ENCODE measurements around the gene ING1. TPM values are rescaled to one million over a fixed set of nuclear protein-coding genes. Genes with fewer than 3 reads are reported as not detected.
"Not testable (repeated sequence)": the region's sequence is repeated elsewhere in the genome, so short reads cannot be mapped to it uniquely, and the experiment has no call there.

Gene ING1
- total RNA-seq: 26.0 TPM

- no peak for DNase-seq
These were observed at the start of gene ING1 for GRCh38 chr13:110713642-110713952. Gene ING1 (plus strand): TSS chr13:110713700. CDS start chr13:110714150, 450 bp downstream.

GRCh38 chr13:110664041-110664440 is 49.5 kb upstream of the ING1 start:
- DNase-seq: no peak

- no peak for DNase-seq
These were observed 48.8 kb upstream of the ING1 start for GRCh38 chr13:110664673-110665072.

GRCh38 chr13:110665491-110666254 is 47.8 kb upstream of the ING1 start:
- no peak for DNase-seq

GRCh38 chr13:110666255-110666533 is 47.3 kb upstream of the ING1 start:
- no peak for DNase-seq

- DNase-seq: no peak
These were observed 44.5 kb upstream of the ING1 start for GRCh38 chr13:110669036-110669435.

- DNase-seq: not testable (repeated sequence)
These were observed 43.7 kb upstream of the ING1 start for GRCh38 chr13:110669814-110670213.

- no peak for DNase-seq
These were observed 36.6 kb upstream of the ING1 start for GRCh38 chr13:110676595-110677587.

GRCh38 chr13:110677731-110678545 is 35.6 kb upstream of the ING1 start:
- no peak for DNase-seq

- DNase-seq: no peak
These were observed 32.6 kb upstream of the ING1 start for GRCh38 chr13:110680852-110681251.

- no peak for DNase-seq
These were observed 31.5 kb upstream of the ING1 start for GRCh38 chr13:110681868-110682550.

- no peak for DNase-seq
These were observed 30.8 kb upstream of the ING1 start for GRCh38 chr13:110682746-110683145.

- DNase-seq: no peak
These were observed 30.2 kb upstream of the ING1 start for GRCh38 chr13:110683203-110683883.

GRCh38 chr13:110683921-110684320 is 29.6 kb upstream of the ING1 start:
- no peak for DNase-seq

- DNase-seq: no peak
These were observed 29.0 kb upstream of the ING1 start for GRCh38 chr13:110684388-110685056.

GRCh38 chr13:110685305-110686020 is 28.0 kb upstream of the ING1 start:
- DNase-seq: no peak

- no peak for DNase-seq
These were observed 25.8 kb upstream of the ING1 start for GRCh38 chr13:110687736-110688135.

- DNase-seq: no peak
These were observed 24.5 kb upstream of the ING1 start for GRCh38 chr13:110689041-110689440.

GRCh38 chr13:110689711-110690110 is 23.8 kb upstream of the ING1 start:
- DNase-seq: no peak

- DNase-seq: no peak
These were observed 23.0 kb upstream of the ING1 start for GRCh38 chr13:110690516-110690915.
